Gastrocnemius medialis (tissue), 4 donors: ENCODE data around the gene RAD51C. TPM values are rescaled to one million over a fixed set of nuclear protein-coding genes. Genes with fewer than 3 reads are reported as not detected.
"Not testable (repeated sequence)": the region's sequence is repeated elsewhere in the genome, so short reads cannot be mapped to it uniquely, and the experiment has no call there.

Source experiments
- ATAC-seq, 2 donors: fragments of 150-250 bp; one replicate each; pipeline ENCODE4 v1.9.1; 2016
- DNase-seq, 2 donors: peaks; one replicate each; pipeline ENCODE4 v3.0.0-alpha.2; 2019
- H3K27ac ChIP-seq, 4 donors: fragments of 200-600 bp; sonication (generic); 1 replicate in 1 of 4; 2 replicates in 3 of 4; pipeline ENCODE4 v1.5.1; 2016 to 2018; ENCODE audit warnings: mild to moderate bottlenecking in 2 of 4, moderate library complexity in 1 of 4
- H3K27me3 ChIP-seq, 3 donors: fragments of 200-600 bp; sonication (generic) in 2 of 3; 1 replicate in 1 of 3; 2 replicates in 2 of 3; pipeline versions ENCODE4 v1.5.1 to v1.6.0; 2016 to 2019; ENCODE audit warnings: mild to moderate bottlenecking in 1 of 3, moderate library complexity in 1 of 3
- H3K36me3 ChIP-seq, 2 donors: fragments of 200-600 bp; sonication (generic) in 1 of 2; one replicate each; pipeline ENCODE4 v1.5.1; 2017 to 2018
- H3K4me1 ChIP-seq, 2 donors: fragments of 200-600 bp; sonication (generic) in 1 of 2; one replicate each; pipeline ENCODE4 v1.5.1; 2016 to 2017; ENCODE audit warnings: mild to moderate bottlenecking in 2 of 2
- H3K4me3 ChIP-seq, 4 donors: fragments of 200-600 bp; sonication (generic) in 3 of 4; 1 replicate in 1 of 4; 2 replicates in 3 of 4; pipeline ENCODE4 v1.5.1; 2016 to 2019; ENCODE audit warnings: mild to moderate bottlenecking in 2 of 4
- H3K9me3 ChIP-seq, 3 donors: fragments of 200-600 bp; sonication (generic) in 2 of 3; 1 replicate in 1 of 3; 2 replicates in 2 of 3; pipeline ENCODE4 v1.5.1; 2016 to 2019
- CTCF ChIP-seq, 5 experiments: fragments of 450-650 bp in 3 of 5; fragments of 200-600 bp in 2 of 5; sonication (generic) in 2 of 5; IDR thresholded peaks in 4 of 5; conservative IDR thresholded peaks in 1 of 5; 1 replicate in 4 of 5; 2 replicates in 1 of 5; pipeline ENCODE4 v1.5.1; 2016 to 2019; ENCODE audit warnings: antibody characterized with exemption in 5 of 5, mild to moderate bottlenecking in 3 of 5, moderate library complexity in 3 of 5
- POLR2A ChIP-seq, 2 donors: fragments of 450-650 bp; IDR thresholded peaks; one replicate each; pipeline ENCODE4 v1.6.1; 2017; ENCODE audit warnings: antibody characterized with exemption in 2 of 2, mild to moderate bottlenecking in 2 of 2, moderate library complexity in 2 of 2
- in situ Hi-C, 4 donors: fragments of 200-750 bp; cut with MboI; loops; one replicate each; pipeline versions ENCODE4 v1.15.0 to v1.8.0; 2017; ENCODE audit warnings: low sequenced_read_pairs in 4 of 4
- intact Hi-C: fragments of 100-400 bp; cut with DNase I; formaldehyde crosslinking; loops from one replicate; pipeline ENCODE4 v1.15.1; 2023; ENCODE audit warnings: low total_unique reads
- total RNA-seq, 4 donors: library from RNA; depleted of rRNA; stranded (reverse); fragments of >200 nt; gene quantifications; one replicate each; pipeline versions ENCODE4 v1.1.0 to v1.2.3, GENCODE V29; 2016

RAD51C gene
- total RNA-seq, 4 donors from 2014 or later = 6.4 to 18.7 (median 12.5) TPM

GRCh38 chr17:58669853-58670252 lies 22.5 kb upstream of the RAD51C start:
- no peak for DNase-seq
- no peak for ATAC-seq
- in situ Hi-C loops = loop anchor here in 1 of 4 donors (25.0 kb wide), 1 partner anchor 158 kb away; the partner anchor contains the start of gene MTMR4
- H3K9me3 ChIP-seq = no peaks in the 10 kb centered on the region
- intact Hi-C loops = no loop called here
- H3K27me3 ChIP-seq = peaks cover 0 to 3% (median 0%) of the 10 kb centered on the region in 3 donors
- H3K4me3 ChIP-seq = no peak overlapping the region
- H3K27ac ChIP-seq = no peak overlapping the region
- no peak for TF ChIP-seq POLR2A (IDR thresholded peaks at IDR 0.05)
- TF ChIP-seq CTCF (IDR thresholded peaks at IDR 0.05 in 4 of 5, conservative IDR thresholded peaks at IDR 0.05 in 1 of 5) = no peak
- H3K4me1 ChIP-seq = no peaks in the 10 kb centered on the region
- no peaks in the 10 kb centered on the region for H3K36me3 ChIP-seq

- no peaks in the 10 kb centered on the region for H3K9me3 ChIP-seq
- no peaks in the 10 kb centered on the region for H3K4me1 ChIP-seq
- H3K4me3 ChIP-seq = no peak overlapping the region
- in situ Hi-C loops = loop anchor here in 1 of 4 donors (25.0 kb wide), 1 partner anchor 160 kb away; the partner anchor contains the start of gene MTMR4
- DNase-seq (no peak), ATAC-seq (no peak)
- no peak overlapping the region for H3K27ac ChIP-seq
- H3K36me3 ChIP-seq = no peaks in the 10 kb centered on the region
- TF ChIP-seq CTCF (IDR thresholded peaks at IDR 0.05 in 4 of 5, conservative IDR thresholded peaks at IDR 0.05 in 1 of 5) (no peak), POLR2A (IDR thresholded peaks at IDR 0.05) (no peak)
- intact Hi-C loops = no loop called here
- H3K27me3 ChIP-seq = peaks cover 0 to 3% (median 0%) of the 10 kb centered on the region in 3 donors
Measured at GRCh38 chr17:58671969-58672368, 20.4 kb upstream of the RAD51C start.

GRCh38 chr17:58677194-58677880 lies 15.1 kb upstream of the RAD51C start:
- no peak overlapping the region for H3K4me3 ChIP-seq
- H3K27ac ChIP-seq = no peak overlapping the region
- H3K36me3 ChIP-seq = no peaks in the 10 kb centered on the region
- TF ChIP-seq CTCF (IDR thresholded peaks at IDR 0.05 in 4 of 5, conservative IDR thresholded peaks at IDR 0.05 in 1 of 5) (no peak), POLR2A (IDR thresholded peaks at IDR 0.05) (no peak)
- DNase-seq (no peak), ATAC-seq (no peak)
- H3K4me1 ChIP-seq = no peaks in the 10 kb centered on the region
- intact Hi-C loops = no loop called here
- in situ Hi-C loops = no loop called here
- H3K27me3 ChIP-seq = no peaks in the 10 kb centered on the region
- H3K9me3 ChIP-seq = no peaks in the 10 kb centered on the region

- ATAC-seq, H3K9me3 ChIP-seq, in situ Hi-C loops, H3K4me3 ChIP-seq, H3K36me3 ChIP-seq, DNase-seq, intact Hi-C loops, H3K27me3 ChIP-seq, H3K27ac ChIP-seq, H3K4me1 ChIP-seq: not testable (repeated sequence)
Measured at GRCh38 chr17:58678287-58678686, 14.1 kb upstream of the RAD51C start.

GRCh38 chr17:58679263-58680037 lies 13.0 kb upstream of the RAD51C start:
- Histone ChIP-seq H3K36me3 (no peaks in the 10 kb centered on the region), H3K9me3 (no peaks in the 10 kb centered on the region), H3K27me3 (no peaks in the 10 kb centered on the region), H3K4me3 (no peak overlapping the region), H3K27ac (no peak overlapping the region), H3K4me1 (no peaks in the 10 kb centered on the region)
- intact Hi-C loops = no loop called here
- ATAC-seq (peak in 1 of 2 donors; percentile 27), DNase-seq (no peak)
- in situ Hi-C loops = no loop called here
- TF ChIP-seq POLR2A (IDR thresholded peaks at IDR 0.05) (peak in 1 of 2 donors; percentile 40), CTCF (IDR thresholded peaks at IDR 0.05 in 4 of 5, conservative IDR thresholded peaks at IDR 0.05 in 1 of 5) (no peak)
